NOMO-1 (cell line): Measurements from ENCODE around the gene CD4.
A peak's percentile ranks its signal among the peaks of the same experiment; 100 is the strongest.
"Not testable (repeated sequence)": the region's sequence is repeated elsewhere in the genome, so short reads cannot be mapped to it uniquely, and the experiment has no call there.

Source experiments
- DNase-seq, 2 experiments: peaks; one replicate each; lab custom pipeline; 2025; ENCODE audit not compliant: unreplicated experiment in 2 of 2; lab: John Stamatoyannopoulos, UW

CD4 gene

DNA sequence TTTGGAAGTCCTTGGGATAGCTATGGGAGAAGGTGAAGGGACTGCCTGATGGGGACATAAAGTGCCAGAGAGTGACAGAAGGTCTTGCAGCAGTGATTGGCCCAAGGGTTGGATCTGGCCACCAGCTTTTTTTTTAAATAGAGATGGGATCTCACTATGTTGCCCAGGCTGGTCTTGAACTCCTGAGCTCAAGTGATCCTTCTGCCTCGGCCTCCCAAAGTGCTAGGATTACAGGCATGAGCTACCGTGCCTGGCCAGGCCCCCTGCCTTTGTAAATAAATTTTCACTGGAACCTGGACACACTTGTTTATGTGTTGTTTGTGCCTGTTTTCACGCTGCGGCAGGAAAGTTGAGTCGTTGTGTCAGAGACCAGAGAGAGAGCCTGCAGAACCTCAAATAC is 76.0 kb downstream of the CD4 start:
- not testable (repeated sequence) for DNase-seq

GRCh38 chr12:6866163-6866919 is 77.0 kb downstream of the CD4 start:
- DNase-seq, result no peak

- DNase-seq, result peak in 1 of 2 experiments; percentile 67
Observed at GRCh38 chr12:6866920-6867412, 77.6 kb downstream of the CD4 start.

- peak; percentile 22 to 81 for DNase-seq
Observed at GRCh38 chr12:6867413-6868210, 78.3 kb downstream of the CD4 start, which contains the start of gene TPI1. TSS of gene TPI1 (plus strand) at chr12:6867531. CDS start at chr12:6867567, 36 bp downstream.

DNA sequence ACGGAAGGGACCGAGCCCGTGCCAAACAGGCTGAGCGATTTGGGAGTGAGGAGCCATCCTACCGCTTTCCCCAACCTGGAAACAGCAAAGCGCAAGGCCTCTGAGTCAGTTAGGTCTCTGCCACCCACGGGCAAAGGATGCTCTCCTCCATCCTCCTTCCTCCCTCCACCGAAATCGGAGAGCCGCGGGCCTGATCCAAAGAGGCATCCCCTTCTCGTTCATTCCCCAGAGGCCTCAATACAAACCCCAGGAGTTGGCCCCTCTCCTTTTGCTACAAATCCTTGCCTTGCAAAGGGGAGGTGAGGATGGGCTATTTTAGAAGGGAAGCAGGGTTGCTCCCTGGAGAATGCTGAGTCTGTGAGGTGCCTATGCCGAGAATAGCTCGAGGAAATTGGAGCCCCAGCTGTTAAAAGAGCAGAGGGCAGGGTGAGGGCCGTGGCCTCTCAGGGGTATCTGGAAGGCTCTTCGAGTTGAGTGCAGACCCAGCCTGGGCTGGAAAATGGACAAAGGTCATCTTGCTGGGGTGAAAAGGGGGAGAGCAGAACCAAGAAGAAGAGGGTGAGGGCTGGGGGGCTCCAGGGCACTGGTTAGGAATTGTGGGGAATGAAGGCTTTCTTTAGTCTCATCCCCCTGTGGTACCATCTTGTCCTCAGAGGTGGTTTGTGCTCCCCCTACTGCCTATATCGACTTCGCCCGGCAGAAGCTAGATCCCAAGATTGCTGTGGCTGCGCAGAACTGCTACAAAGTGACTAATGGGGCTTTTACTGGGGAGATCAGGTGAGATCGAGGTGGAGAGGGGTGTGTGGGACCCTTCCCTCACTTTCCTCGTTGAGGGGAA is 79.1 kb downstream of the CD4 start:
- no peak for DNase-seq

DNA sequence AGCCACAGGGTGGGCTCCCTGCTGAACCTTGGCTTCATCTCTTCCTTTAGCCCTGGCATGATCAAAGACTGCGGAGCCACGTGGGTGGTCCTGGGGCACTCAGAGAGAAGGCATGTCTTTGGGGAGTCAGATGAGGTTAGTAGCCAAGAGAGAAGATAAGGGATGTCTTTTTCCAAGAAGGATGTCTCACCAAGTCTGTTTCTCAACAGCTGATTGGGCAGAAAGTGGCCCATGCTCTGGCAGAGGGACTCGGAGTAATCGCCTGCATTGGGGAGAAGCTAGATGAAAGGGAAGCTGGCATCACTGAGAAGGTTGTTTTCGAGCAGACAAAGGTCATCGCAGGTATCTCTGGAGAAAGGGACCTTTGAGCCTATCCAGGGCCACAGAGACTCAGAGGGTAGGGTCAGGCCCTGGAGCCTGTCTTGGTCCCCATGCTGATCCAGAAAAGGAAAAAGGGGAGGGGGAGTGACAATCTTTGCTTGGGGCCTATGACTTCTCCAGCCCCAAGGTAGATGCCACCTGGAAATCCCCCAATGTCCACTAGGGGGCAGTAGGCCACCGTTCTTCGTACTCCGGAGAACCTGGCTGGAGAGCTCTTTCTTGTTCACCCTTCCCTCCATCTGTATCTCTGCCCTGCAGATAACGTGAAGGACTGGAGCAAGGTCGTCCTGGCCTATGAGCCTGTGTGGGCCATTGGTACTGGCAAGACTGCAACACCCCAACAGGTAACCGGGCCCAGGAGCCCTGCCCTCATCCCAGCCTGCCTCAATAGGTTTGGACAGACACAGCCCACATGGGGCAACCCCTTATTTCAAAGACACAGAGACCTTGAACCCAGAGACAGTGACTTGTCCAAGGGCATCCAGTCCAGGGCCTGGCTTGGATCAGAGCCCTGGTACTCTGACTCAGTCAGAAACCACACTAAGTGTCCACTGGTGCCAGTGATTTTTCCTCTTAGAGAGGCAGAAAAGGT is 80.0 kb downstream of the CD4 start:
- DNase-seq, result peak; percentile 56 to 76

GRCh38 chr12:6870304-6870703 is 81.0 kb downstream of the CD4 start:
- DNase-seq, result not testable (repeated sequence)
